ENCODE measurements around the gene TMPRSS2.
A peak's percentile ranks its signal among the peaks of the same experiment; 100 is the strongest.

Gene TMPRSS2

DNA sequence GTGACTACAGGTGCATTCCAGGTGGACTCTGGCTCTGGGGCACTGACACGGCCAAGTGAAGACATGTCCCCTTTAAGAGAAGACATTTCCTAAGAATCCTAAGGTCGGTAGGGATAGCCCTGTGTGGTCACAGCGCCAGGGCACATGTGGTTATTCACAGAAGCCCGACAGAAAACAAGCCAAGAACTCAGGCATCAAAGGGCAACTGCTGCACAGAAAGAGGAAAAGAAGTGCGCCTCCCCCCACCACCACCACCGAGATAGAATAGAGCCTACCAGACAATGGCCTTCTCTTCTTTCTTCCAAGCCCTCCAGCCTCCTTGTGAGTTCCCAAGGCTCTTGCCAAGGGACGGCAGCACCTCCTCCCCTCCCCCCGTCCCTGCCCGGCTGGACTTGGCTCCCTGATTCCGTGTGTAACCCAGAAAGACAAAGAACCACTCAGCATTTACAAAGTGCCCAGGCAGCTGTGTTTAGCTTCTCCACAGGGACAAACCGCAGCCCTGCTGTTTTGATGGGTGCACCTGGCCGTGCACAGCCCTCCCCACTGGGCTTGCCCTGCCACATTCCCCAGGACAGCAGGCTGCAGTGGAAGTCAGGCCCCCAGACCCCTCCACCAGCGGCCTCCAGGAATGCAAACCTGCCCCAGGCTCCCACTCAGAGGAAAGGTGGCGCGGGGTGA lies 30.2 kb downstream of the TMPRSS2 start:
- Histone ChIP-seq H3K4me1 (ENCODE audit: control extremely low read depth in 1 of 4, control insufficient read depth in 4 of 4, insufficient read depth in 4 of 4, low read length in 3 of 4) (no peaks in the 10 kb centered on the region), H3K27ac (ENCODE audit: insufficient read depth in 1 of 2, low read depth in 1 of 2, low read length in 2 of 2, poor library complexity in 1 of 2, severe bottlenecking in 2 of 2) (no peak overlapping the region), H3K36me3 (ENCODE audit: control insufficient read depth in 4 of 4, insufficient read depth in 4 of 4, low read length in 3 of 4) (no peaks in the 10 kb centered on the region), H3K9me3 (ENCODE audit: control extremely low read depth in 1 of 5, control insufficient read depth in 4 of 5, insufficient read depth in 2 of 5, low read depth in 1 of 5, low read length in 4 of 5) (no peaks in the 10 kb centered on the region), H3K27me3 (replicated peaks in 2 of 5; ENCODE audit: control insufficient read depth in 4 of 5, insufficient read depth in 5 of 5, low read length in 4 of 5) (peaks cover 0 to 43% (median 15%) of the 10 kb centered on the region in 5 experiments), H3K4me3 (ENCODE audit: control insufficient read depth in 1 of 7, extremely low read depth in 1 of 7, insufficient read depth in 4 of 7, low read depth in 2 of 7, low read length in 6 of 7) (no peak overlapping the region)
- CTCF ChIA-PET, result interaction anchor here (1.4 kb wide), 1 partner anchor 195 kb away, joined by 3 read pairs; no protein-coding TSS in a partner anchor
- DNase-seq, result peak in 1 of 3 donors; percentile 8
- 50% methylated on average over 12 of the region's 15 CpGs for WGBS (ENCODE audit: insufficient coverage)
- POLR2A ChIA-PET, result no interaction called here

DNA sequence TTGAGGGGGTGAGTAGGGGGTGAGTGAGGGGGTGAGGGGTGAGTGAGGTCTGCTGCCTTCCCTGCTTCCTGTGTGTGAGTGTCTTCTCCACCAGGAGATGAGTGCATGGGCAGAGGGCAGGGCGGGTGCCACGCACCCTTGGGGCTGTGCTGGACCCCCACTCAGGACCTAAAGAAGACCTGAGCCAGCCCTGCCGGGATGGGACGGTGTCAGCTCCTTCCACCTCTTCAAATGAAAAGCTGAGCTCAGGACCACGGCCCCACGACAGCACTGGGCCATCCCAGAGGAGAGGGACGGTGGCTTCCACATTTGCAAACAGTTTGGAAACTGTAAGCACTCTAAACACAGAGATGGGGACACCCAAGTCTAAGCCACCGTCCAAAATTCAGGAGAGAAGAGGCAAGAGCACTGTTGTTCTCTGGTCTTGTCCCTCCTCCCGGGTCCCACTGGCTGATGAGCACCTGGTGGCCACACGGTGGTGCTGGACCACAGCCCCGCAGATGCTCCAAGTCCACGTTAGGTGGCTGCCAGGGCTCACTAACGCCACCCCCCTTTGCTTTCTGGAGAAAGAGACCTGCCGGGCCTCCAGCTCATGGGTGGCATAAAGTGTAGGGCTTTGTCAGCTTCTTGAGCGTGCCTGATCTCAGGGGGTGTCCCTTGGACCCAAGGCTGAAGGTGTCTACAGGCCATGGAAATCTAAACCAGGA lies 32.1 kb downstream of the TMPRSS2 start:
- H3K4me1 ChIP-seq (ENCODE audit: control extremely low read depth in 1 of 4, control insufficient read depth in 4 of 4, insufficient read depth in 4 of 4, low read length in 3 of 4), result no peaks in the 10 kb centered on the region

GRCh38 chr21:41472753-41473548 lies 35.0 kb downstream of the TMPRSS2 start:
- no peak for DNase-seq
- Histone ChIP-seq H3K36me3 (ENCODE audit: control insufficient read depth in 4 of 4, insufficient read depth in 4 of 4, low read length in 3 of 4) (no peaks in the 10 kb centered on the region), H3K27ac (ENCODE audit: insufficient read depth in 1 of 2, low read depth in 1 of 2, low read length in 2 of 2, poor library complexity in 1 of 2, severe bottlenecking in 2 of 2) (no peak overlapping the region), H3K4me1 (ENCODE audit: control extremely low read depth in 1 of 4, control insufficient read depth in 4 of 4, insufficient read depth in 4 of 4, low read length in 3 of 4) (no peaks in the 10 kb centered on the region), H3K9me3 (ENCODE audit: control extremely low read depth in 1 of 5, control insufficient read depth in 4 of 5, insufficient read depth in 2 of 5, low read depth in 1 of 5, low read length in 4 of 5) (no peaks in the 10 kb centered on the region), H3K27me3 (replicated peaks in 2 of 5; ENCODE audit: control insufficient read depth in 4 of 5, insufficient read depth in 5 of 5, low read length in 4 of 5) (peaks cover 0 to 25% (median 6%) of the 10 kb centered on the region in 5 experiments), H3K4me3 (ENCODE audit: control insufficient read depth in 1 of 7, extremely low read depth in 1 of 7, insufficient read depth in 4 of 7, low read depth in 2 of 7, low read length in 6 of 7) (no peak overlapping the region)
- 95% methylated on average over 31 of the region's 33 CpGs for WGBS (ENCODE audit: insufficient coverage)
- CTCF ChIA-PET, result no interaction called here
- POLR2A ChIA-PET, result no interaction called here

More for the DNA sequence above, 32.1 kb downstream of the TMPRSS2 start:
- Histone ChIP-seq H3K36me3 (ENCODE audit: control insufficient read depth in 4 of 4, insufficient read depth in 4 of 4, low read length in 3 of 4) (no peaks in the 10 kb centered on the region), H3K27ac (ENCODE audit: insufficient read depth in 1 of 2, low read depth in 1 of 2, low read length in 2 of 2, poor library complexity in 1 of 2, severe bottlenecking in 2 of 2) (no peak overlapping the region), H3K4me3 (ENCODE audit: control insufficient read depth in 1 of 7, extremely low read depth in 1 of 7, insufficient read depth in 4 of 7, low read depth in 2 of 7, low read length in 6 of 7) (no peak overlapping the region), H3K9me3 (ENCODE audit: control extremely low read depth in 1 of 5, control insufficient read depth in 4 of 5, insufficient read depth in 2 of 5, low read depth in 1 of 5, low read length in 4 of 5) (no peaks in the 10 kb centered on the region), H3K27me3 (replicated peaks in 2 of 5; ENCODE audit: control insufficient read depth in 4 of 5, insufficient read depth in 5 of 5, low read length in 4 of 5) (peaks cover 0 to 36% (median 17%) of the 10 kb centered on the region in 5 experiments)
- POLR2A ChIA-PET, result no interaction called here
- no peak for DNase-seq
- WGBS (ENCODE audit: insufficient coverage), result 82% methylated on average over 15 of the region's 15 CpGs
- CTCF ChIA-PET, result interaction anchor here (0.8 kb wide), 1 partner anchor 192 kb away, joined by 3 read pairs; no protein-coding TSS in a partner anchor

GRCh38 chr21:41470054-41470453 lies 37.9 kb downstream of the TMPRSS2 start:
- CTCF ChIA-PET, result interaction anchor here (0.9 to 1.1 kb wide), 2 partner anchors 14 to 187 kb away, joined by 3 read pairs; no protein-coding TSS in a partner anchor
- POLR2A ChIA-PET, result no interaction called here
- H3K27me3 ChIP-seq (replicated peaks in 2 of 5; ENCODE audit: control insufficient read depth in 4 of 5, insufficient read depth in 5 of 5, low read length in 4 of 5), result peaks cover 0 to 14% (median 4%) of the 10 kb centered on the region in 5 experiments
- H3K36me3 ChIP-seq (ENCODE audit: control insufficient read depth in 4 of 4, insufficient read depth in 4 of 4, low read length in 3 of 4), result no peaks in the 10 kb centered on the region
- H3K4me1 ChIP-seq (ENCODE audit: control extremely low read depth in 1 of 4, control insufficient read depth in 4 of 4, insufficient read depth in 4 of 4, low read length in 3 of 4), result no peaks in the 10 kb centered on the region
- no peaks in the 10 kb centered on the region for H3K9me3 ChIP-seq (ENCODE audit: control extremely low read depth in 1 of 5, control insufficient read depth in 4 of 5, insufficient read depth in 2 of 5, low read depth in 1 of 5, low read length in 4 of 5)
- 49% methylated on average over 3 of the region's 5 CpGs for WGBS (ENCODE audit: insufficient coverage)
- no peak for DNase-seq
- no peak overlapping the region for H3K4me3 ChIP-seq (ENCODE audit: control insufficient read depth in 1 of 7, extremely low read depth in 1 of 7, insufficient read depth in 4 of 7, low read depth in 2 of 7, low read length in 6 of 7)
- H3K27ac ChIP-seq (ENCODE audit: insufficient read depth in 1 of 2, low read depth in 1 of 2, low read length in 2 of 2, poor library complexity in 1 of 2, severe bottlenecking in 2 of 2), result no peak overlapping the region

DNA sequence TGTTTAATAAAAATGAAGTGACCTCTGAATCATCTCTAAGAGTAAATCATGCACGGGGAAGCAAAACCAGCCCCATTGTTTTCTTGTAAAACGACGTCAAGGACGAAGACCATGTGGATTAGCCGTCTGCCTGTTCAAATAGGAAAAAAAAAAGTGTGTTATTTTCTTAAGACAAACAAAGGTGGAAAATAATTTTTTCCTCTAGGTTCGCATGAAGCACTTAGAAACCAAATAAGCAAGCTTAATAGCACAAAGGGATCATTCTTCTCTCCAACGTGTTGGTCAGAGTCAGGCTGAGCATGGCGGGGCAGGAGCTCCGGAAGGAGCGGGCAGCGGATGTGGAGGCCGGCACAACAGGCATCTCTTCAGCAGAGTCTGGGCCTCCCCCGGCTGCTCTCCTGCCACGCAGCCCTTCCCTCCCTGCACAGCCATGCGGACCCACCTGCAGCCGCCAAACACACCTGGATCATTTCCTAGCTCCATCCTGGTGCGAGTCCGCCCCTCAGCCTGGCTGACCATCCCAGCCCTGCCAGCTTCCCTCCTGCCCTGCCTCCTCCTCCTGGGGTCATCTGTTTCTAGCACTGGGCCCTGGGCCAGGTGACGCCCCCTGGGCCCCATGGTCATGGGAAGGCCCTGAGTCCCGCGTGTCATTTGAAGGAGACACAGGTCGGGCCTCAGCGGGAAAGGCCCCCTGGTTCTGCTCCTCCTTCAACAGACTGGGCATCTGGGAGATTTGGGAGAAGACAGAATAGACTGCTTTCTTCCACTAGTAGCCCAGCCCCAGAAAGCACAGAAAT lies 41.7 kb downstream of the TMPRSS2 start:
- Histone ChIP-seq H3K27me3 (replicated peaks in 2 of 5; ENCODE audit: control insufficient read depth in 4 of 5, insufficient read depth in 5 of 5, low read length in 4 of 5) (peaks cover 0 to 10% (median 3%) of the 10 kb centered on the region in 5 experiments), H3K9me3 (ENCODE audit: control extremely low read depth in 1 of 5, control insufficient read depth in 4 of 5, insufficient read depth in 2 of 5, low read depth in 1 of 5, low read length in 4 of 5) (peaks cover 0 to 3% (median 0%) of the 10 kb centered on the region in 5 experiments), H3K4me3 (ENCODE audit: control insufficient read depth in 1 of 7, extremely low read depth in 1 of 7, insufficient read depth in 4 of 7, low read depth in 2 of 7, low read length in 6 of 7) (no peak overlapping the region), H3K36me3 (ENCODE audit: control insufficient read depth in 4 of 4, insufficient read depth in 4 of 4, low read length in 3 of 4) (no peaks in the 10 kb centered on the region), H3K27ac (ENCODE audit: insufficient read depth in 1 of 2, low read depth in 1 of 2, low read length in 2 of 2, poor library complexity in 1 of 2, severe bottlenecking in 2 of 2) (no peak overlapping the region), H3K4me1 (ENCODE audit: control extremely low read depth in 1 of 4, control insufficient read depth in 4 of 4, insufficient read depth in 4 of 4, low read length in 3 of 4) (no peaks in the 10 kb centered on the region)
- no peak for DNase-seq
- 98% methylated on average over 16 of the region's 23 CpGs for WGBS (ENCODE audit: insufficient coverage)
- CTCF ChIA-PET, result interaction anchor here (1.2 to 4.5 kb wide), 2 partner anchors 182 to 184 kb away, joined by 3 to 26 read pairs; no protein-coding TSS in a partner anchor
- POLR2A ChIA-PET, result no interaction called here

DNA sequence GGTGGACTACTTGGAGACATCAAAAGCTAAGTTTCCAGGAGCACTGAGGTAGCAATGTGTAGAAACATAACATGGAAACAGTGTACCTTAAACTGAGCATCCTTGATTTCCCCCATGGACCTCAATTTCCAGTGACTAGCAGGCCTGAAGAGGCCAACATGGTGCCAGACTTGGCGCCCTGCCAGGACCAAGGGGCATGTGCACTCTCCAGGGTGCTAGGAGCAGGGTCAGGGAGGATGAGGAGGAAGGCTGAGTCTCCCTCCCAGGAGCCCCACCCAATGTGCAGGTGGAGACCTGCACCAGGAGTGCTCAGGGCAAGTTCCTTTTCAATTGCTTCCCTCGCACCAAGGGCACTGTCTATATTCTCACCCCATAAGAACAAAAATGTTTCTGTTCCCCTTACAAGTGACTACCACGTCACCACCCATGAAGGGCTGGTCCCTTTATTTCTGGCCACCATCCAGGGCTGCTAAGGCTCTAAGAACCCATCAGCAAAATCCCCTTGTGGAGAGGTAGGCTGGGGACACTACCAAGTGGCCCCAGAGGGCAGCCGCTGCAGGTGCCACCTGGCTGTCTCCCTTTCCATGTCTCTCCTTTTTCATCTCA lies 42.7 kb downstream of the TMPRSS2 start:
- no peak overlapping the region for H3K4me3 ChIP-seq (ENCODE audit: control insufficient read depth in 1 of 7, extremely low read depth in 1 of 7, insufficient read depth in 4 of 7, low read depth in 2 of 7, low read length in 6 of 7)
- 96% methylated on average over 4 of the region's 4 CpGs for WGBS (ENCODE audit: insufficient coverage)
- H3K36me3 ChIP-seq (ENCODE audit: control insufficient read depth in 4 of 4, insufficient read depth in 4 of 4, low read length in 3 of 4), result no peaks in the 10 kb centered on the region
- peaks cover 0 to 3% (median 0%) of the 10 kb centered on the region in 5 experiments for H3K9me3 ChIP-seq (ENCODE audit: control extremely low read depth in 1 of 5, control insufficient read depth in 4 of 5, insufficient read depth in 2 of 5, low read depth in 1 of 5, low read length in 4 of 5)
- no peak overlapping the region for H3K27ac ChIP-seq (ENCODE audit: insufficient read depth in 1 of 2, low read depth in 1 of 2, low read length in 2 of 2, poor library complexity in 1 of 2, severe bottlenecking in 2 of 2)
- ChIA-PET POLR2A (no interaction called here), CTCF (interaction anchor here (1.0 to 4.5 kb wide), 2 partner anchors 182 to 295 kb away, joined by 3 to 26 read pairs; no protein-coding TSS in a partner anchor)
- no peak for DNase-seq
- H3K27me3 ChIP-seq (replicated peaks in 2 of 5; ENCODE audit: control insufficient read depth in 4 of 5, insufficient read depth in 5 of 5, low read length in 4 of 5), result peaks cover 0 to 9% (median 2%) of the 10 kb centered on the region in 5 experiments
- H3K4me1 ChIP-seq (ENCODE audit: control extremely low read depth in 1 of 4, control insufficient read depth in 4 of 4, insufficient read depth in 4 of 4, low read length in 3 of 4), result no peaks in the 10 kb centered on the region

Measured in common myeloid progenitor, CD34-positive (primary cell).